HG03159 (cell line): Measurements from ENCODE around the gene DNAH17.

Experiments
- ATAC-seq: cut with Tn5 transposase; IDR thresholded peaks from one replicate; pipeline ENCODE4 v1.9.1; 2021; ENCODE audit warnings: mild to moderate bottlenecking, moderate library complexity; ENCODE audit not compliant: unreplicated experiment

Gene DNAH17

DNA sequence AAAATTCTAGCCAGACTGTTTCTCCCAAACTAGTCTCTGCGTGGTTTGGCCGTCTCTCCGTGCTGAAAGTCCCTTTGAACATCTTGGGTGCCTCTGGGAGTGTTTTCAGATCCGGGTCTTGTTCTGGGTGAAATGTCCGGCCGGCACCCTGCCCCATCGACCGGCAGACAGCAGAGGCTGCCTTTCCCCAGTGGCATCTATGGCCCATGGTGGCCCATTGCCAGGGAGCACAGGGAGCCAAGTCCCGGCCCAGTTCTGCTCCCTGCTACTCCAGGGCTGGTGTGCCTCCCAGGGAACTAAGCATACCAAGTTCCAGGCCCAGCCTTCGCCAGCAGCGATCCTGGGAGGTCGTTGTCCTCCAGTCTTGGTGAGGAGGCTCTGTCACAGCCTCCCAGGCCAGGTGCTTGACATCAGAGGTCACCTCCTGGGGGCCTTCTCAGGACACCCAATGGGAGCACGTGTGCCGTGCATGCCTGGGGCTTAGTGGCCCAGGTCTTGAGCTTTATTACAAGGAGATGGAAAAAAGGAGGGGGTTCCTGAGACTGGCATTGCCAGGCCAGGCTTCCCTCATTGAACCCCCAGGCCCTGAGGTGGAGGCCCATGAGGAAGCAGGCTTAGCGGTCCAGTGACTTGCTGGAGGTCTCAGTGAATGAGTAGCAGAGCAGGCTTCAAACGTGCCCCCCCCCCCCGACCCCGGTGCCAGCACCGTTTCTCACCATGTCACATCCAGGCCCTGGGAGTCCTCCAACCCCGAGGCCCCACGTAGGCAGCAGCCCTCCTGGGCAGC is 144.8 kb downstream of the DNAH17 start:
- no peak for ATAC-seq

DNA sequence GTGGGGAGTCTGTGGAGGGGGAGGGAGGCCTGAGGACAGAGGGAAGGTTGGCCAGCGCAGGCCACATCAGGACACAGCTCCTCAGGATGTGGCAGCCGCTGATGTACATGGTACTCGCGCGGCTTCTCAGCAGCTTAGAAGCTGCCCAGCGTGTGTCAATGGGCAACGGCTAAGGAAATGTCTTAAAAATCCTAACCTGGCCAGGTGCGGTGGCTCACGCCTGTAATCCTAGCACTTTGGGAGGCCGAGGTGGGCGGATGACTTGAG is 145.6 kb downstream of the DNAH17 start:
- ATAC-seq: no peak

DNA sequence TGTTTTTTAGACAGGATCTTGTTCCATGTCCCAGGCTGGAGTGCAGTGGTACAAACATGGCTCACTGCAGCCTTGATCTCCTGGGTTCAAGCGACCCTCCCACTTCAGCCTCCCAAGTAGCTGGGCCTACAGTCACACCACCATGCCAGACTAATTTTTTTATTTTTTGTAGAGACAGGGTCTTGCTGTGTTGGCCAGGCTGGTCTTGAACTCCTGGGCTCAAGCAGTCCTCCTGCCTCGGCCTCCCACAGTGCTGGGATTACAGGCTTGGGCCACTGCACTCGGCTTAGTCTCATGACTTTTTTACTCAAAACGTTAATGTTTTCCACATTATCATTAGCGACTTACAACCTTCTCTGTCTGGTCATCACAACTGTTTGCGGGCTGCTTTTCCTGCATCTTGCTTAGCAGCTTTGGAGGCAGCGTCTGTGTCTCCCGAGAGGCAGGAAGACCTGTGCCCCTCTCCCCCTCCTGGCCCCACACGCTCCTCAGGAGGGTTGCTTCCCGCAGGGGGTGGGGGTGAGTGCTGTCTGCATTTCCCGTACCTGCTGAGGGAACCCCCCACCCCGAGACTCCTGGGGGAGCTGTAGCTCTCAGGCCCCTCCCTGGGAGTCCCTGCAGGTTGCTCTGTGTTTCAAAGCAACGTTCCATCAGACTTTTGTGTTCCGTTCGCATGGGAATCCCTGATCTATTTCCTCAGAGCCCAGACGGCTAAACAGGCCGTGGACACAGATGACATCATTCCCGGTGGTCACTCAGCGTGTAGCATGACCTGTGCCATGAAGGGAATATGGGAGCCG is 146.1 kb downstream of the DNAH17 start:
- no peak for ATAC-seq

DNA sequence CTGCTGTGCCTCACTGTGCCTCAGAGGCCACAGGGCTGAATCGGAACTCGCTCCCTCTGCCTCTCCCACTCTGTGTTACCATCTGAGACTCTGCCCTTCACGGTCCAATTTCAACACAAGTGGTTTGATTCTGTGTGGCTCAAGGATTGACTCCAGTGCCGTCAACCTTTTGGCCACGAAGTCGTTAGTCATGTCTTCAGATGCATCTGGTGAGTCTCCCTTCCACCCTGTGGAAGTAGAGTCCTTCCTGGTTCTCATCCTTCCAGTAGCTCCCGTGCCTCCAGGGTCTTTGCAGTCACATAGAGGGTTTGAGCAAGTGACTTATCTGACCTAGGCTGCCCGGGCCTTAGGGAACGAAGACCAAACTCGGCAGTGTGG is 147.6 kb downstream of the DNAH17 start:
- ATAC-seq: no peak

GRCh38 chr17:78428836-78429617 is 148.2 kb downstream of the DNAH17 start:
- no peak for ATAC-seq

DNA sequence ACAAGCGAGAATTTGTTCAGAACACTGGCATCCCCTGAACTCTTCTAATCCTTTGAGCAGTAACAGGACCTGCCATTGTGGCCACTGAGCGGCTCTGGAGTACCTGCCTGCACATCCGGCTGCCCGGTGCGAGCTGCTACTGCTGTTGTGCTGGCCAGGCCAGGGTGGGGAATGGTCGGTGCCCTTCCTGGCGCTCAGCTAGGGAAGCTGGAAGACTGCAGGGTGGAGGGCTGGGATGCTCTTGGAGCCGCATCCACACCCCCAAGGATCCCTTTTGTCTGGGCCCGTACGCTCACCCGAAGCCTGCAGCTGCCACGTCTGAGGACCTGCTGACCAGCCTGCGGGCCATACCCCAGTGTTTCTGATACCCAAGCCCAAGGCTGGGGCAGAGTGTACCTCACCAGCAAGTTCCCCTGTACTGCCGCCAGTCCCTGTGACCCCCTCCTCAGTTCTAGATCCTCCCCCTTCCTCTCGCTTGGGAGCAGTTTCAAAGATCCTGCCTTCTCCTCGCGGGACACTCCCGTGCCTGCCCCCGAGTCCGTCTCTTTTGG is 149.1 kb downstream of the DNAH17 start:
- ATAC-seq: no peak

DNA sequence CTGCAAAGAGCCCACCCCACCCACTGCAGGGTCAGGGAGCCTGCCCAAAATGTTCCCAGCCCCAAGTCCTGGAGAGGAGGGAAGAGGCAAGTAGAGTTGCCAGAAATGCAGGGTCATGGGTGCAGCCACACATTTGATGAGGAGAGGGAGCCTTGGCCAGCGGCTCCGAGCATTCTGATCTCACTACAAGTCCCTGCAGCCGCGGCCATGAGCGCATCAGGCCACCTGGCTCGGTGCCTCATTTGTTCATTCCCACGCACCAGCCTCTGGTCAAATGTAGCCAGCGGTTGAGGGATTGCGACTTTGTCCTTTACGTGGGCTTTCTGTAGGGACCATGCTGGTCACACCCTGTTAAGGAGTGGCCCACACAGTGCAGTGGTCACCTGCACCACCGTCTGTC is 150.1 kb downstream of the DNAH17 start:
- ATAC-seq: no peak

- no peak for ATAC-seq
Measured at GRCh38 chr17:78426293-78426879, 150.8 kb downstream of the DNAH17 start.

- no peak for ATAC-seq
Measured at GRCh38 chr17:78425429-78425828, 151.8 kb downstream of the DNAH17 start.

DNA sequence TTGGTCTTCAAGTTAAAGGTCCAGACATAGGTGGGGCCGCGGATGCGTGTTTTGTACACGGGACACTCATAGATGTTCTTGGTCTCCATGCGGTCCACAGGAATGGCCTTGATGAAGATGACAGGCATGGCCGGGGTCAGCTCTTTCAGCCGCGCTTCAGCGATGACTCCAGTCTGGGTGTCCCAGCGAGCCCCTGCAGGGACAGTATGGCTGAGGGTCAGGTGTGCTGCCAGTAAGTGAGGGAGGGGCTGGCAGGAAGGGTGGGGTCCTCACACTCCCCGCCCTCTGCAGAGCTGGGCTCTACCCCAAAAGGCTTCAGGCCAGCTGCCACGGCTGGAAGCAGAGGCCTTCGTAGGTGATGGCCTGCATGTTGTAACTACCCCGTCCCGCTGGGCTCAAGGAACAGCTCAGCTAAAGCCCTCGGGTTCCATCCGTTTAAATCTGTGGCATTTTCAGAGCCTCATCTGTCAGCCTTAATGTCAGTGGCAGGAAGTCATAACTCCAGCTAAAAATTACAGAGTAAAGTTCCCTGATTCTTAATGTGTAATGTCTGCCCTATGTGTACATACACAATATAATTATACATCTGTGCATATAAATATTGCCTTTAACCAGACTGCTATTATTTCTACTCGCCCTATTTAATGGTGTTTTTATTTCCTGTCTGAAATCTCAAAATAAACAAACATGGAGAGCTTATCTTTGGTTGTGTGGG is 153.1 kb downstream of the DNAH17 start:
- no peak for ATAC-seq

DNA sequence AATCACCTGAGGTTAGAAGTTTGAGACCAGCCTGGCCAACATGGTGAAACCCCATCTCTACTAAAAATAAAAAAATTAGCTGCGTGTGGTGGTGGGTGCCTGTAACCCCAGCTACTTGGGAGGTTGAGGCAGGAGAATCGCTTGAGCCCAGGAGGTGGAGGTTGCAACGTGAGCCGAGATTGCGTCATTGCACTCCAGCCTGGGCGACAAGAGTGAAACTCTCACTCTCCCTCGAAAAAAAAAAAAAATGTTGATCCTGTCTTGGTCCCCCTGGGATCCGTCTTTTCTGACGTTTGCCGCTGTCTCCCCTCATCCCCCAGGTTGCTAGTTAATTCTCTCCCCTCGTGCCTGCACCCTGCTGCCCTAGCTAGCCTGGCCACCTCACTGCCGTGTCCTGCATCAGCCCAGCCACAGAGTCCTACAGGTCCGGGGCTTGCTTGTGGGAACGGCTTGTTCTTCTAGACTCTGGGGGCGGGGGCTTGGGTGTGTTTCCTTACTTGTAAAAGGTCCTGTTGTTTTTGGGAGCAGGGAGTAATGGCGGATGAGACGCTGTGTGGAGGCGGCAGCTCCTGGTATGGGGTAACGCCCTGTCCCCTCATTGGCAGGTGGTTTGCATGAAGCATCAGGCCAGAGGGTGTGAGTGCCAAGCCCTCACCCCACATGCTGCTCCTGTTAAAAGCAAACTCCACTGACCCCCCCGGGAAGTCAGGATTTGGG is 154.2 kb downstream of the DNAH17 start:
- ATAC-seq: no peak

GRCh38 chr17:78422267-78422605 is 155.0 kb downstream of the DNAH17 start:
- ATAC-seq: no peak

GRCh38 chr17:78421534-78422266 is 155.5 kb downstream of the DNAH17 start:
- no peak for ATAC-seq

GRCh38 chr17:78421084-78421533 is 156.1 kb downstream of the DNAH17 start:
- no peak for ATAC-seq

GRCh38 chr17:78419970-78420815 is 157.0 kb downstream of the DNAH17 start:
- no peak for ATAC-seq

- ATAC-seq: no peak
Measured at GRCh38 chr17:78418326-78419026, 158.7 kb downstream of the DNAH17 start.

- no peak for ATAC-seq
Measured at GRCh38 chr17:78417531-78417909, 159.7 kb downstream of the DNAH17 start.
